Tibial nerve (tissue), 3 donors: ENCODE data around the gene SLC45A3.

Experiments used
- POLR2A ChIP-seq, 2 donors: fragments of 450-650 bp; IDR thresholded peaks; one replicate each; pipeline ENCODE4 v1.6.1; 2017; ENCODE audit warnings: antibody characterized with exemption in 2 of 2, mild to moderate bottlenecking in 2 of 2, moderate library complexity in 2 of 2
- TF ChIP-seq, protein P1 (sequence below), 5 experiments: fragments of 200-600 bp in 3 of 5; fragments of 450-650 bp in 2 of 5; sonication (generic) in 3 of 5; IDR thresholded peaks; one replicate each; pipeline ENCODE4 v1.5.1; 2016 to 2019; ENCODE audit warnings: antibody characterized with exemption in 5 of 5, mild to moderate bottlenecking in 3 of 5, moderate library complexity in 2 of 5

DNA sequence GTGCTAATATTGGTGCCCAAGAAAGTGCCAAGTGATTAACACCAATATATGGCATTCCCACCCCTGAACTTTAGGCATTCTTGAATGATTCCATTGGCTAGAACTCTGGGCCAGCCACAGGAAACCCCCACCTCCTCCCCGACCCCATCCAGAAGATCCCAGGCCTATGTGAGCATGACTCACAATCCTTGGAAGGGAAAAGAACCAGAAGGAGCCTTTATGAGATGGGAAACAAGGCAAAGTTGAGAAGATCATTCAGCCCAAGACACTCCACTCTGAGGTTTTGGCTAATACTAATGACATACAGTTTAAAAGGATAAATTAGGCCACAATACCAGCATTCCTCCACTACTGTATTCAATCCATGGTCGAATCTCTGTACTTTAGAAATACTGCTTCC, 70.3 kb downstream of the SLC45A3 start:
- TF ChIP-seq POLR2A (IDR thresholded peaks at IDR 0.05) = no peak
- TF ChIP-seq, protein P1, sequence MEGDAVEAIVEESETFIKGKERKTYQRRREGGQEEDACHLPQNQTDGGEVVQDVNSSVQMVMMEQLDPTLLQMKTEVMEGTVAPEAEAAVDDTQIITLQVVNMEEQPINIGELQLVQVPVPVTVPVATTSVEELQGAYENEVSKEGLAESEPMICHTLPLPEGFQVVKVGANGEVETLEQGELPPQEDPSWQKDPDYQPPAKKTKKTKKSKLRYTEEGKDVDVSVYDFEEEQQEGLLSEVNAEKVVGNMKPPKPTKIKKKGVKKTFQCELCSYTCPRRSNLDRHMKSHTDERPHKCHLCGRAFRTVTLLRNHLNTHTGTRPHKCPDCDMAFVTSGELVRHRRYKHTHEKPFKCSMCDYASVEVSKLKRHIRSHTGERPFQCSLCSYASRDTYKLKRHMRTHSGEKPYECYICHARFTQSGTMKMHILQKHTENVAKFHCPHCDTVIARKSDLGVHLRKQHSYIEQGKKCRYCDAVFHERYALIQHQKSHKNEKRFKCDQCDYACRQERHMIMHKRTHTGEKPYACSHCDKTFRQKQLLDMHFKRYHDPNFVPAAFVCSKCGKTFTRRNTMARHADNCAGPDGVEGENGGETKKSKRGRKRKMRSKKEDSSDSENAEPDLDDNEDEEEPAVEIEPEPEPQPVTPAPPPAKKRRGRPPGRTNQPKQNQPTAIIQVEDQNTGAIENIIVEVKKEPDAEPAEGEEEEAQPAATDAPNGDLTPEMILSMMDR (IDR thresholded peaks at IDR 0.05) = no peak
